ENCODE measurements around the gene ZNF254.
"Not testable (repeated sequence)": the region's sequence is repeated elsewhere in the genome, so short reads cannot be mapped to it uniquely, and the experiment has no call there.

ZNF254 gene

DNA sequence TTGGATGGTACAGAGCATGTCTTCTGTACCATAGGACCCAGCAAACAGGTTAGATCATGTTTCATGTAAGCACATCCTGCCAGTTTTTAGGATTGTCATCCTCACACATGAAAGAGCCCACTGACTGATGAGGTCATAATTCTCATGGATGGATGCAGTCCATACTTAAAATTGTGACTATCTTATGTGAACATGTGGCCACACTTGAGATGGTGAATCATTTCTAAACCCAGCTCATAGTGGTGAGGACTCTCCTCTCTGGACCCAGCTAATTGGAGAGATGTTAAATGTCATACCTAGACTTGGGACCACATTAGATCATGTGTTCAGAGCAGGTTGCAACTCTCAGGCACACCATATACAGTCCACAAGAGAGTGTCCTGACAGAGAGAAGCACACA lies 24.8 kb upstream of the ZNF254 start:
- H3K4me1 Mint-ChIP-seq = no peaks in the 10 kb centered on the region
- no peak for DNase-seq
- no peak overlapping the region for H3K4me3 Mint-ChIP-seq
- H3K27ac Mint-ChIP-seq = no peak overlapping the region
- CTCF ChIA-PET = no interaction called here
- no peaks in the 10 kb centered on the region for H3K27me3 Mint-ChIP-seq
- H3K36me3 Mint-ChIP-seq = peaks cover 37% of the 10 kb centered on the region
- no peaks in the 10 kb centered on the region for H3K9me3 Mint-ChIP-seq

DNA sequence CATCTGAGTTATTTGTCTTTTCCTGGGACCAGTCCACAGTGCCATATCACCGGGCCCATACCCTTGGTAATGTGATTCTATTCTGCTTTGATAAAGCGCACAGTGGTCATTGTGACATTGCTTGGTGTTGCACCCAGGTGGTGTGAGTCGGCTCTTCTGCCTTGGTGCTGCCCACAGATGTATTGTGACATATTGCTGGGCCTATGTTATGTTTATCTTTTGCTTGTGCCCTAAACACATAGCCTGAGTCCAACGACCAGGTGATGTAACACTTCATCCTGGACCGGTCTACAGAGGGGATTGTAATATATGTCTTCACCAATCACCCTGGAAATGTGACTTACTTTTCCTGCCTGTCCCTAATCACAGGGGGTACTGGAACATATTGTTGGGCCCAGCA lies 23.7 kb upstream of the ZNF254 start:
- peaks cover 41% of the 10 kb centered on the region for H3K36me3 Mint-ChIP-seq
- no peak overlapping the region for H3K27ac Mint-ChIP-seq

DNA sequence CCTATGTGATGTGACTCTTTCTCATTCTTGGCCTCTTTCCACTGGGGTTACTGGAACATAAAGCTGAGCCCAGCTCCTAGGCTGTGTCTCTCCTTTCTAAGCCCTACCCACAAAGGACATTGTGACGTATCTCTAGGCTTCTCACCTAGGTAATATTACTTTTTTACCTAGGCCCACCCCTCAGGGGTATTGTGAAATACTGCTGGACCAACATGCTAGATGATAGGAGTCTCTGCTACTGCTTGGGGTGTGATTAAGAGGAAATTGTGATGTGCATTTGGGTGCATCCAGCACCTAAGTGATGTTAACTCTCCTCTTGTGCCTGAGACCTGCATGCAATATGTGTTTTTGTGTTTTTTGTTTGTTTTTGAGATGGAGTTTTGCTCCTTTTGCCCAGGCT lies 22.8 kb upstream of the ZNF254 start:
- H3K36me3 Mint-ChIP-seq = peaks cover 41% of the 10 kb centered on the region
- no peak overlapping the region for H3K27ac Mint-ChIP-seq
- CTCF ChIA-PET = no interaction called here
- DNase-seq = no peak
- H3K27me3 Mint-ChIP-seq = no peaks in the 10 kb centered on the region
- H3K4me3 Mint-ChIP-seq = no peak overlapping the region
- H3K9me3 Mint-ChIP-seq = peaks cover 3% of the 10 kb centered on the region
- no peaks in the 10 kb centered on the region for H3K4me1 Mint-ChIP-seq

More for the DNA sequence above, 23.7 kb upstream of the ZNF254 start:
- CTCF ChIA-PET = no interaction called here
- DNase-seq = no peak
- Mint-ChIP-seq H3K4me3 (no peak overlapping the region), H3K9me3 (no peaks in the 10 kb centered on the region), H3K27me3 (no peaks in the 10 kb centered on the region), H3K4me1 (no peaks in the 10 kb centered on the region)

DNA sequence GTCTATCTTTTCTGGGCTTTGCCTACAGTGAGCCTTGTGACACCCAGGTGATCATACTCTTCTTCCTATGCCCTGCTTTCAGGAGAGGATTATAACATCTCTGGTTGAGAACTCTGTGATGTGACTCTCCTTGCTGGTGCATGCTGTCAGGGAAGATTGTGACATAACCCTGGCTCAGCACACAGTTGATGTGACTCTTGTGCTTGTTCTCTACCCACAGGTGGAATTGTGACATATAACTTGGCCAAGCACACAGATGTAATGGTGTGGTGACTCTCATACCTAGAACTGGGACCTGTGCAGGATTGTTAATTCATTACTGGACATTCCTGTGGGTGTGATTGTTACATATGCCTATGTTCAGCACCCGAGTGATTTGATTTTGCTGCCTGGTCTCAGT lies 21.7 kb upstream of the ZNF254 start:
- no peaks in the 10 kb centered on the region for H3K27me3 Mint-ChIP-seq
- H3K4me3 Mint-ChIP-seq = no peak overlapping the region
- no peak overlapping the region for H3K27ac Mint-ChIP-seq
- H3K36me3 Mint-ChIP-seq = peaks cover 36% of the 10 kb centered on the region
- CTCF ChIA-PET = no interaction called here
- DNase-seq = no peak
- H3K4me1 Mint-ChIP-seq = no peaks in the 10 kb centered on the region
- peaks cover 3% of the 10 kb centered on the region for H3K9me3 Mint-ChIP-seq

DNA sequence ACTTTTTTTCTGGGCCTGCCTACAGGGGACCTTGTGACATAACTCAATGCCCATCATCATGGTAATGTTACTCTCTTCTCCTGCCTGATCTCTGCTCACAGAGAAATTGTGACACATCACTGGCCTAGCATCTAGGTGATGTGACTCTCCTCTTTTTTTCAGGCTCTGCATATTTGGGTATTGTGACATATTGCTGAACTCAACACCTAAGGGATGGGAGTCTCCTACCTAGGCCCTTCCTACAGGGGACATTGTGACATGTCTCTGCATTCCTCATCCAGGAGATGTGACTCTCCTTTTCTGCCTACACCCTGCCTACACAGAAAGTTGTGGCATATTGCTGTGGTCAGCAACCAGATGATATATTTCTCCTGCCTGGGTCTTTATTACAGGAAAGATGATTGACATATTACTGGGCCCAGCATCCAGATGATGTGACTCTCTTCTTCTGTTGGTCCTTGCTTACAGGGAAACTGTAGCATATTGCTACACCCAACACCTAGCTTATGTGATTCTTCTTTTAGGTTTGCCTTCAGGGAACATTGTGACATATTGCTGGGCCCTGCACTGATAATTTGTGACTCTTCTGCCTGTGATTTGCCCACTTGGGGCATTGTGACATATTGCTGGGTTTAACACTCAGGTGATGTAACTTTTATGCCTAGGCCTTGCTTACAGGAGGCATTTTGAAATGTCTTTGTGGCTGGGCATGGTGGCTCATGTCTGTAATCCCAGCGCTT lies 21.0 kb upstream of the ZNF254 start:
- peaks cover 29% of the 10 kb centered on the region for H3K36me3 Mint-ChIP-seq
- DNase-seq = no peak
- CTCF ChIA-PET = no interaction called here
- no peaks in the 10 kb centered on the region for H3K27me3 Mint-ChIP-seq
- no peak overlapping the region for H3K4me3 Mint-ChIP-seq
- H3K9me3 Mint-ChIP-seq = peaks cover 3% of the 10 kb centered on the region
- H3K27ac Mint-ChIP-seq = no peak overlapping the region
- no peaks in the 10 kb centered on the region for H3K4me1 Mint-ChIP-seq

DNA sequence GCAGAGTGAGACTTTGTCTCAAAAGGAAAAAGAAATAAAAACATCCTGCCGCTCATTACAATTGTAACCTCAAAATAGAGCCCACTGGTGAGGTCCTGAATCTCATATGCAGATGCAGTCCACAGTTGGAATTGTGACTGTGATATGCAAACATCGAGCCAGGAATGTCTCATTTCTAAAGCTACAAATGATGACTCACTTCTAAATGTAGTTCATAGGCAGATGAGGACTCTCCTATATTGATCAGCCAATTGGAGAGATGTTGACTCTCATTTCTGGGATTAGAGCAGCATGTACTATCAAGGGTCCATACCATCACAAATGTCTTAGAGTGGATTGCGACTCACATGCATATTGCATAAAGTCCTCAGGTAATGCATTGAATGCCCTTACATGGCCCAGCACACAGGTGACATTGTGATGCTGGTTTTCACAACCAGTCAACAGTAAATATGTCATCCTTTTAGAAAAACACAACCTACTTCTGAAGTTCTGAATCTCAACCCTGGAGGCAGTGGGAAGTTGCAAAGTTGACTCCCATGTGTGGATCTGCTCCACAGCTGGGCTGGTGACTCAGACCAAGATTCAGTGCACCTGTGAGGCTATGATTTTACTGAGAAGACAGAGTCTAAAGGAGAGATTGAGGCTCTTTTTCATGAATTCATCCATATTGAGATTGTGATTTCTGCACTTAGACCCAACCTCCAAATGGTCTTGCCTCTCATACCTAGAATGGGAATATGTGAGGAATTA lies 16.9 kb upstream of the ZNF254 start:
- CTCF ChIA-PET = no interaction called here
- Mint-ChIP-seq H3K4me1 (no peaks in the 10 kb centered on the region), H3K36me3 (peaks cover 55% of the 10 kb centered on the region), H3K9me3 (peaks cover 16% of the 10 kb centered on the region), H3K27ac (no peak overlapping the region), H3K4me3 (no peak overlapping the region), H3K27me3 (no peaks in the 10 kb centered on the region)
- no peak for DNase-seq

DNA sequence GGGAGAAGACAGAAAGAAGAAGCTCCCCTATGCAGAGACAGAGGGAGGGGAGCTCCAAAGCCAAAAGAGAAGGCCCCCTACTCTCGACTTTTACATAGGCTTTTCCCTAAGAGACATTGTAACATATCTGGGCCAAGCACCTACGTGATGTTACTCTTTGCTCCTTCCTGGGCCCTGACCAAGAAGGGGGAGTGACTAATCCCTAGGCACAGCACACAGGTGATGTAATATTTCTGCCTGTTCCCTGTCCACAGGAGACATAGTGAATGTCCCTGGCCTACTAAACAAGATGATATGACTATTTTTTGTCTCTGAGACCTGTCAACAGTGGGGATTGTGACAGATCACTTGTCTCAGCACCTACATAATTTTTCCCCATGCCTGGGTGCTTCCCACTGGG lies 15.9 kb upstream of the ZNF254 start:
- CTCF ChIA-PET = no interaction called here
- Mint-ChIP-seq H3K27ac (no peak overlapping the region), H3K9me3 (peaks cover 24% of the 10 kb centered on the region), H3K27me3 (no peaks in the 10 kb centered on the region), H3K4me3 (no peak overlapping the region), H3K4me1 (no peaks in the 10 kb centered on the region), H3K36me3 (peaks cover 56% of the 10 kb centered on the region)
- DNase-seq = no peak

DNA sequence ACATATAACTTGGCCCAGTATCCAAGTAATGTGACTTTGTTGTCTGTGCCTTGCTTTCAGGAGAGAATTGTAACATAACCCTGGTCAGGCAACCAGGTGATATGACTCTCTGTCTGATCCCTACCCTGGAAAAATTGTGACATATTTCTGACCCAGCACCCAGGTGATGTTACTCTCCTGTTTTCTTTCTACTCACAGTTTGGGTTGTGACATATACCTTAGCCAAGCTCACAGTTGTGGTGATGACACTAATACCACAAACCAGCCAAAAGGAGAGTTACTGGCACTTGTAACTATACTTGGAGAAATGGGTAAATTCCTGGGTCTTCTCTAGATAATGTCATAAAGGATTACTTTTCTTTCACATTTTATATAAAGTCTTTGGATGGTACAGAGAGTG lies 14.3 kb upstream of the ZNF254 start:
- H3K27ac Mint-ChIP-seq = no peak overlapping the region
- no peaks in the 10 kb centered on the region for H3K27me3 Mint-ChIP-seq
- no peaks in the 10 kb centered on the region for H3K4me1 Mint-ChIP-seq
- H3K4me3 Mint-ChIP-seq = no peak overlapping the region
- H3K9me3 Mint-ChIP-seq = peaks cover 27% of the 10 kb centered on the region
- peaks cover 49% of the 10 kb centered on the region for H3K36me3 Mint-ChIP-seq
- no peak for DNase-seq
- CTCF ChIA-PET = no interaction called here

DNA sequence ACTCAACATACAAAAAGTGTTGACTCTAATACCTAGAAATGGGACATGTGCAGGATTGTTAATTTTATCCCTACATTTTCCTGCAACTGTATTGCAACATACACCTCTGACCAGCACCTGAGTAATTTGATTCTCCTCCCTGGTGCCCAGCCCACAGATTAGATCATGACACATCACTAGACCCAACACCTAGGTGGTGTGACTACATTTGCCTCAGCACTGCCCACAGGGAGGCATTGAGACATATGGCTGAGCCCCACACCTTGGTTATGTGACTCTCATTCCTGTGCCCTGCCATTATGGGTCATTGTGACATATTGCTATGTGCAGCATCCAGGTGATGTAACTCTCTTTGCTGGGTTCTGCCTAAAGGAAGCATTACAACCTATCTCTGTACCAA lies 13.2 kb upstream of the ZNF254 start:
- H3K36me3 Mint-ChIP-seq = peaks cover 46% of the 10 kb centered on the region
- H3K9me3 Mint-ChIP-seq = peaks cover 25% of the 10 kb centered on the region
- H3K4me3 Mint-ChIP-seq = no peak overlapping the region
- H3K27ac Mint-ChIP-seq = no peak overlapping the region
- CTCF ChIA-PET = no interaction called here
- DNase-seq = no peak
- no peaks in the 10 kb centered on the region for H3K4me1 Mint-ChIP-seq
- no peaks in the 10 kb centered on the region for H3K27me3 Mint-ChIP-seq

DNA sequence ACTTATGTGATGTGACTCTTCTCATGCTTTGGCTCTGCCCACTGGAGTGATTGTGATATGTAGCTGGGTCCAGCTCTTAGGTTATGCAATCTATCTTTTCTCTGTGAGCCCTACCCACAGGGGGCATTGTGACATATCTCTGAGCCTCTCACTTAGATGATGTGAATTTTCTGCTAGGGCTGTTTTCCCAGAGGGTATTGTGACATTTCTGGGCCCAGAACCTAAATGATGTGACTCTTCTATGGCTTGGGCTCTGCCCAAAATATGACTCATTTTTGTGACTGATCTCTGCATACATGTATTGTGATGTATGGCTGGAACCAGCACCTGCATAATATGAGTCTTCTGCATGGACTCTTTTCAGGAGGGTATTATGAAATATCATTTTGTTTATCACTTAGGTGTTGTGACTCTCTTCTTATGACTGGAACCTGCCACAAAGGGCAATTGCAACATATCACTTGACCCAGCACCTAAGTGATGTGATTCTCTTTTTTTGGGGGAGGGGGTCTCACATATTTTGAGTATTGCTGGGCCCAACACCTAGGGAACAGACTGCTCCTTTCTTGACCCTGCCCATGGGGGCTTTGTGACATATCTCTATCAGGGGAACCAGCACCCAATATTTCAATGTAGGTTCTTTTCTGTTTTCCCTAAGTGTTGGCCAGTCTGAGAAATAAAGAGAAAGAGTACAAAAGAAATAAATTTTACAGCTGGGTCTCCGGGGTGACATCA lies 12.1 kb upstream of the ZNF254 start:
- Mint-ChIP-seq H3K36me3 (peaks cover 49% of the 10 kb centered on the region), H3K9me3 (peaks cover 28% of the 10 kb centered on the region), H3K27ac (no peak overlapping the region), H3K4me3 (no peak overlapping the region), H3K27me3 (no peaks in the 10 kb centered on the region), H3K4me1 (no peaks in the 10 kb centered on the region)
- CTCF ChIA-PET = no interaction called here
- DNase-seq = no peak

DNA sequence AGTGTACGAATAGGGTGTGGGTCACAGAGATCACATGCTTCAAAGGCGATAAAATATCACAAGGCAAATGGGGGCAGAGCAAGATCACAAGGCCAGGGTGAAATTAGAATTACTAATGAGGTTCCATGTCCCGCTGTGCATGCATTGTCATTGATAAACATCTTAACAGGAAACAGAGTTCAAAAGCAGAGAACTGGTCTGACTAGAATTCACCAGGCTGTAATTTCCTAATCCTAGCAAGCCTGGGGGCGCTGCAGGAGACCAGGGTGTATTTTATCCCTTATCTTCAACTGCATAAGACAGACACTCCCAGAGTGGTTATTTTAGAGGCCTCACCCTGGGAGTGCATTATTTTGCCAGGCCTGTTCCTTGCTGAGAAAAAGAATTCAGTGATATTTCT lies 11.5 kb upstream of the ZNF254 start:
- H3K4me3 Mint-ChIP-seq, CTCF ChIA-PET, H3K27me3 Mint-ChIP-seq, H3K4me1 Mint-ChIP-seq, DNase-seq, H3K27ac Mint-ChIP-seq: not testable (repeated sequence)
- Mint-ChIP-seq H3K36me3 (peaks cover 45% of the 10 kb centered on the region), H3K9me3 (peaks cover 28% of the 10 kb centered on the region)

DNA sequence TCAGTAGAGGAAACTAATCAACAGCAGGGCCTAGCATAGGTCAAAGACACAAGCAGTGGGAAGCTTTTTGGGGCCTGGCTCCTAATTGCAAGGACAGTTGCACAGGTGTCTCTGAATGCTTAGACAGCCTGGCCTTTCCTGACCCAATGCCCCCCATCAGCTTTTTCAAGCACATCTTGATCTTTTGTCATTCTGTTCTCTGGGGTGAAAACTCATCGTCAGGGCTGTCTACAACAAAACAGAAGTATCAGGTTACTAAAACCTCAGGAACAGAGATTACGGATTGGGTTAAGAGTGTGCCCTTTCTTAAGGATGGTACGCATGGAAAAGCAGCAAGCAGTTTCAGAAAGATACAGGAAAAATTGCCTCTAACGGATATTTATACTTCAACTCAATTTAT lies 8.3 kb upstream of the ZNF254 start:
- Mint-ChIP-seq H3K27ac (no peak overlapping the region), H3K27me3 (no peaks in the 10 kb centered on the region), H3K4me3 (no peak overlapping the region), H3K36me3 (peaks cover 33% of the 10 kb centered on the region), H3K9me3 (peaks cover 26% of the 10 kb centered on the region), H3K4me1 (no peaks in the 10 kb centered on the region)
- no peak for DNase-seq
- CTCF ChIA-PET = no interaction called here

DNA sequence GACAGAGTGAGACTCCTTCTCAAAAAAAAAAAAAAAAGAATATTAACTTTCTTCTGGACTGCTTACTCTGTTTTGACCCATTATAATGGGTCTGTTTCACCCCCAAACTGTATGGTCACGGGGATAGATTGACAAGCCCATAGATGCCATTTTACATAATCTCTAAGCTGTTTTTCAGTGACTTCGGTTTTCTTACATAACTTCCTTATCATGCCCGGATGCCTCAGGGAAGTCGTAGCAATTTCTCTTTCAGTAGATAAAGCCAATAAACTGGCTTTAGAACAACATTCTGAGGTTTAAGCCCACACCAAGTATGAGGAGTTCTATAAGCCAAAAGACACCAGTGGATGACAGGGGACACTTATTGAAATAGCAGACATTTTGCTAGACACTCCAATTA lies 5.9 kb upstream of the ZNF254 start:
- no peaks in the 10 kb centered on the region for H3K4me1 Mint-ChIP-seq
- CTCF ChIA-PET = no interaction called here
- H3K27me3 Mint-ChIP-seq = no peaks in the 10 kb centered on the region
- H3K9me3 Mint-ChIP-seq = peaks cover 9% of the 10 kb centered on the region
- H3K27ac Mint-ChIP-seq = no peak overlapping the region
- H3K36me3 Mint-ChIP-seq = peaks cover 14% of the 10 kb centered on the region
- no peak for DNase-seq
- no peak overlapping the region for H3K4me3 Mint-ChIP-seq

DNA sequence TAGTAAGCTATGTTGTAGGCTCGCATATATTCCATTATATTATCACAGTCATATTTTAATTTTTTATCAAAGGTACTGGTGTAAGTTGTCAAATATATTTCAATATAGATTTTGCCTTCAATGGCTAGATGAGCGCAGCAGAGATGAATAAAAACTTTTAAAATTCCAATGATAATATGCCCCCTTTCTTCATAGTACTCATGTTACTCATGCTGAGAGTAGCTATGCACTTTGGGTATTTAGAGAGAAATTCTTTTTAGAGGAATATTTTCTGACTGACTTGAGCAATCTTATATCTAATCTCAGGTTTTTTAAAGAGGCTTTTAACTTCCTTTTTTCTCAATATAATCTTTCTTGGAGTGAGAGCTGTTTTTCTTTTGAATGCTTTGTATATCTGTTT lies 11.4 kb downstream of the ZNF254 start:
- DNase-seq = no peak
- no peak overlapping the region for H3K27ac Mint-ChIP-seq
- no peaks in the 10 kb centered on the region for H3K4me1 Mint-ChIP-seq
- H3K9me3 Mint-ChIP-seq = peaks cover 24% of the 10 kb centered on the region
- H3K36me3 Mint-ChIP-seq = peaks cover 52% of the 10 kb centered on the region
- no peaks in the 10 kb centered on the region for H3K27me3 Mint-ChIP-seq
- CTCF ChIA-PET = no interaction called here
- no peak overlapping the region for H3K4me3 Mint-ChIP-seq

DNA sequence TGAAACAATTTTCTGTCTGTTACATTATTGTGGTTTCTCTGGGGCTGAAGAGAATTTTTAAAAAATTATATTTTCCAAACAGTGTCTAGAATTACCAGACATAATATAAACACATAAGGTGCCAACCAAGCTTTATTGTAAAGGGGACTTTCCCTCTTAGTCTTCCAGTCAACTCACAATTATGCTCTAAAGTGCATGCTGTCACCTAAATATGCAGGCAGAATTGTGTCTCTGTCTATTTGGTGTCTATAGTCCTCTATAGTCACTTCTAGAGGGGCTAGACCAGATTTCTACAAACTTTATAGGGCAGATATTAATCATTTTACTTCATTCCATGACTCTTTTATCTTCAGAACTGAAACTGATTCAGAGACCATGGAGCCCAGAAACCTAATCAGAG lies 12.8 kb downstream of the ZNF254 start:
- H3K36me3 Mint-ChIP-seq = peaks cover 56% of the 10 kb centered on the region
- H3K27me3 Mint-ChIP-seq = no peaks in the 10 kb centered on the region
- peaks cover 26% of the 10 kb centered on the region for H3K9me3 Mint-ChIP-seq
- DNase-seq = no peak
- no peak overlapping the region for H3K27ac Mint-ChIP-seq
- CTCF ChIA-PET = interaction anchor here (0.7 kb wide), 1 partner anchor 691 kb away, joined by 3 read pairs; no protein-coding TSS in a partner anchor
- no peaks in the 10 kb centered on the region for H3K4me1 Mint-ChIP-seq
- H3K4me3 Mint-ChIP-seq = no peak overlapping the region

Measured in activated naive CD4-positive, alpha-beta T cell treated with anti-CD3 and anti-CD28 coated beads, Interleukin-2, amount 10 ng/mL, durations not matched to agents 7 days and 5 days (primary cell).